Thyroid gland (tissue), 4 donors: ENCODE results near the gene PARD3.
A peak's percentile ranks its signal among the peaks of the same experiment; 100 is the strongest.

ENCODE experiments used
- CTCF ChIP-seq, 6 experiments: fragments of 200-600 bp in 3 of 6; fragments of 450-650 bp in 3 of 6; sonication (generic) in 3 of 6; IDR thresholded peaks; one replicate each; pipeline ENCODE4 v1.5.1; 2016 to 2019; ENCODE audit warnings: antibody characterized with exemption in 6 of 6, mild to moderate bottlenecking in 2 of 6, inconsistent platforms in 1 of 6, moderate library complexity in 1 of 6
- POLR2A ChIP-seq, 2 donors: fragments of 450-650 bp; IDR thresholded peaks; one replicate each; pipeline ENCODE4 v1.6.1; 2017; ENCODE audit warnings: antibody characterized with exemption in 2 of 2, mild to moderate bottlenecking in 2 of 2, moderate library complexity in 1 of 2

GRCh38 chr10:34743814-34744213 lies 71.3 kb downstream of the PARD3 start:
- TF ChIP-seq CTCF (IDR thresholded peaks at IDR 0.05) (no peak), POLR2A (IDR thresholded peaks at IDR 0.05) (peak in 1 of 2 donors; percentile 15)
